Measurements from ENCODE around the gene UBA52.

DNA sequence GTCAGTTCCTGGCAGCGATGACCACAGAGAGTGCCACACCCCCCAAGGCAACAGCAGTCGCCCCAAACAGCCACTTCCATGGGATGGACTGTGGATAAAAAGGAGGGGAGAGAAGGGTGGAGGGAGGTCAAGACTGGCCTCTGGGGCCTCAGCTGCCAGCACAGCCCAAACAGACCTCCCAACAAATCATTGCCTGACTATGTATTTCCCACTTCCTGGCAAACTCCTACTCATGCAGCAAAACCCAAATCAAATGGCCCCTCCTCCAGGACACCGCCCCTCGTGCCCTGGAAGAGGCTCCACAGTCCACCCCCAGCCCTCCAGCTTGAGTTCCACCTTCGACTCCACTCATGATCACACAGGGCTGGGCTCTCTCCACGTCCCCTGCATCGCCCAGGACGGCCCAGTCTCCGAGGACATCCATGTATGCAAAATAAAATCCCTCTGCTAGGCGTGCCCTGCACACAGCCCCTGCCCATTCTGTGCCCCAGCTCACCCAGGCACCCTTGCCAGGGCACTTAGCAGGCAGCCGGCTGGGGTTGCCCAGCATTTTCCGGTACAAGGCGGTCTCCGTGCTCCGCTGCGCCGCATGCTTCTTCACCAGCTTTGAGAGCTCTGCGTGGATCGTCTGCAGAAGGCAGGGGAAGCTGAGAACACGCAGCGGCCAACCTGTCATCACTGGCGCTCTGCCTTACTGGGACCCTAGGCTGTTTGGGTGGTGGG, 39.3 kb upstream of the UBA52 start:
- TF ChIP-seq POLR2A (IDR thresholded peaks at IDR 0.05): no peak
- TF ChIP-seq, protein P1, sequence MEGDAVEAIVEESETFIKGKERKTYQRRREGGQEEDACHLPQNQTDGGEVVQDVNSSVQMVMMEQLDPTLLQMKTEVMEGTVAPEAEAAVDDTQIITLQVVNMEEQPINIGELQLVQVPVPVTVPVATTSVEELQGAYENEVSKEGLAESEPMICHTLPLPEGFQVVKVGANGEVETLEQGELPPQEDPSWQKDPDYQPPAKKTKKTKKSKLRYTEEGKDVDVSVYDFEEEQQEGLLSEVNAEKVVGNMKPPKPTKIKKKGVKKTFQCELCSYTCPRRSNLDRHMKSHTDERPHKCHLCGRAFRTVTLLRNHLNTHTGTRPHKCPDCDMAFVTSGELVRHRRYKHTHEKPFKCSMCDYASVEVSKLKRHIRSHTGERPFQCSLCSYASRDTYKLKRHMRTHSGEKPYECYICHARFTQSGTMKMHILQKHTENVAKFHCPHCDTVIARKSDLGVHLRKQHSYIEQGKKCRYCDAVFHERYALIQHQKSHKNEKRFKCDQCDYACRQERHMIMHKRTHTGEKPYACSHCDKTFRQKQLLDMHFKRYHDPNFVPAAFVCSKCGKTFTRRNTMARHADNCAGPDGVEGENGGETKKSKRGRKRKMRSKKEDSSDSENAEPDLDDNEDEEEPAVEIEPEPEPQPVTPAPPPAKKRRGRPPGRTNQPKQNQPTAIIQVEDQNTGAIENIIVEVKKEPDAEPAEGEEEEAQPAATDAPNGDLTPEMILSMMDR (IDR thresholded peaks at IDR 0.05): no peak
